ENCODE measurements around the gene KIF26B.

DNA sequence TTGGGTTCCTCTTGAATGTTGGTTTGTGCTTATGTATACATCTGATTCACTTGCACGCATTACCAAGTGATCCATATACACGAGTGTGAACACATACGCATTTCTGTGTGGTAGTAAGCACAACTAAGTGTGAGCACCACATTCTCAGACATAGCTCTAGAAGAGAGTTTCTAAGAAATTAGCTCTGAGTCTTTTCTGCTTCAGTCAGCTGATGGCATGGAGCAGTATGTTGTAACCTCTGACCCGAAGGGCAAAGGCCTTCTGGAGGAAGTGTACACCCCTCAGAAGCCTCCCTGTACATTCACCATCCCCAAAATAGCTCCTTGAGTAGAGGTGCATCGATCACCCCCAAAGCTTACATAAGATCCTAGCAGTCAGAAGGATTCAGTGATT lies 183.7 kb downstream of the KIF26B start:
- TF ChIP-seq YY1 (IDR thresholded peaks at IDR 0.05; ENCODE audit: insufficient read depth, insufficient read length) (no peak), SUZ12 (IDR thresholded peaks at IDR 0.05; ENCODE audit: extremely low read depth, insufficient read depth, insufficient read length) (no peak)

Measured in NT2/D1 (cell line).